Activated B cell treated with CpG ODN at 0.5 μM for 24 hours (primary cell): ENCODE measurements around the gene SLC35E2B. TPM values are rescaled to one million over a fixed set of nuclear protein-coding genes. Genes with fewer than 3 reads are reported as not detected.

Experiments
- ATAC-seq: fragments of 200-7000 bp; cut with Tn5 transposase; one replicate; pipeline ENCODE4 v1.10.0; 2021; ENCODE audit warnings: low read depth, mild to moderate bottlenecking, moderate library complexity
- CTCF ChIA-PET: fragments of 350-600 bp; sonication (Branson Sonifier 250); formaldehyde crosslinking; loops from one replicate; lab custom pipeline; 2021; ENCODE audit warnings: antibody characterized with exemption; lab: Charles Lee
- POLR2A ChIA-PET: fragments of 350-600 bp; sonication (Branson Sonifier 250); formaldehyde crosslinking; loops from one replicate; lab custom pipeline; 2021; ENCODE audit warnings: antibody characterized with exemption; lab: Charles Lee
- DNase-seq: peaks from one replicate; pipeline ENCODE4 v3.0.0; 2022
- H3K27ac Mint-ChIP-seq: one replicate; pipeline ENCODE4 v1.8.0; 2020; ENCODE audit warnings: mixed read lengths
- H3K27me3 Mint-ChIP-seq: one replicate; pipeline ENCODE4 v1.8.0; 2021; ENCODE audit warnings: mixed read lengths
- H3K36me3 Mint-ChIP-seq: one replicate; pipeline ENCODE4 v1.8.0; 2021; ENCODE audit warnings: low read depth, mixed read lengths
- H3K4me1 Mint-ChIP-seq: one replicate; pipeline ENCODE4 v1.8.0; 2021; ENCODE audit warnings: mixed read lengths
- H3K4me3 Mint-ChIP-seq: one replicate; pipeline ENCODE4 v1.8.0; 2020; ENCODE audit warnings: mild to moderate bottlenecking, mixed read lengths
- H3K9me3 Mint-ChIP-seq: one replicate; pipeline ENCODE4 v1.8.0; 2020; ENCODE audit warnings: mixed read lengths
- CTCF ChIP-seq: fragments of 200-600 bp; IDR thresholded peaks from one replicate; pipeline ENCODE4 v1.8.0; 2022; ENCODE audit warnings: antibody characterized with exemption, mild to moderate bottlenecking
- intact Hi-C: fragments of 100-400 bp; cut with micrococcal nuclease; formaldehyde crosslinking; loops from one replicate; pipeline ENCODE4 v1.15.1; 2024
- total RNA-seq: library from RNA; stranded (reverse); gene quantifications from 2 replicates; pipeline ENCODE4 v1.2.3, GENCODE V29; 2022

Gene SLC35E2B
- total RNA-seq, 1 donor from 2014 or later: 54.7 TPM

GRCh38 chr1:1620433-1621139, 72.0 kb downstream of the SLC35E2B start:
- Mint-ChIP-seq H3K9me3 (no peaks in the 10 kb centered on the region), H3K4me1 (peaks cover 6% of the 10 kb centered on the region), H3K36me3 (peaks cover 5% of the 10 kb centered on the region), H3K4me3 (no peak overlapping the region), H3K27me3 (no peaks in the 10 kb centered on the region), H3K27ac (no peak overlapping the region)
- TF ChIP-seq CTCF: no peak
- ChIA-PET POLR2A (interaction anchor here (0.6 to 1.8 kb wide), 2 partner anchors 9 to 118 kb away, joined by 6 read pairs; no protein-coding TSS in a partner anchor), CTCF (no interaction called here)
- no peak for DNase-seq
- intact Hi-C loops: no loop called here
- no peak for ATAC-seq

- DNase-seq (no peak), ATAC-seq (no peak)
- intact Hi-C loops: loop anchor here (5.0 kb wide), 1 partner anchor 57 kb away; no protein-coding TSS in a partner anchor
- Mint-ChIP-seq H3K27ac (no peak overlapping the region), H3K36me3 (peaks cover 6% of the 10 kb centered on the region), H3K27me3 (no peaks in the 10 kb centered on the region), H3K4me1 (peaks cover 8% of the 10 kb centered on the region), H3K9me3 (no peaks in the 10 kb centered on the region), H3K4me3 (no peak overlapping the region)
- CTCF ChIA-PET: no interaction called here
- TF ChIP-seq CTCF: no peak
- POLR2A ChIA-PET: interaction anchor here (1.8 kb wide), 1 partner anchor 10 kb away, joined by 6 read pairs; no protein-coding TSS in a partner anchor
These were observed 72.7 kb downstream of the SLC35E2B start for GRCh38 chr1:1619917-1620361.

- no peak overlapping the region for H3K4me3 Mint-ChIP-seq
- peaks cover 6% of the 10 kb centered on the region for H3K36me3 Mint-ChIP-seq
- H3K27me3 Mint-ChIP-seq: no peaks in the 10 kb centered on the region
- POLR2A ChIA-PET: no interaction called here
- H3K4me1 Mint-ChIP-seq: peaks cover 22% of the 10 kb centered on the region
- CTCF ChIA-PET: no interaction called here
- H3K27ac Mint-ChIP-seq: no peak overlapping the region
- intact Hi-C loops: loop anchor here (5.0 kb wide), 1 partner anchor 59 kb away; no protein-coding TSS in a partner anchor
- ATAC-seq (no peak), DNase-seq (no peak)
- no peak for TF ChIP-seq CTCF
- H3K9me3 Mint-ChIP-seq: no peaks in the 10 kb centered on the region
These were observed 74.1 kb downstream of the SLC35E2B start for GRCh38 chr1:1618396-1619068.

- peaks cover 6% of the 10 kb centered on the region for H3K36me3 Mint-ChIP-seq
- H3K4me1 Mint-ChIP-seq: peaks cover 23% of the 10 kb centered on the region
- peak overlapping the region; percentile 80 for H3K4me3 Mint-ChIP-seq
- H3K9me3 Mint-ChIP-seq: no peaks in the 10 kb centered on the region
- no peak for DNase-seq
- ATAC-seq: no peak
- POLR2A ChIA-PET: interaction anchor here (3.4 kb wide), 1 partner anchor 12 kb away, joined by 35 read pairs; the partner anchor contains the start of gene MMP23B
- intact Hi-C loops: loop anchor here (5.0 kb wide), 1 partner anchor 59 kb away; no protein-coding TSS in a partner anchor
- no peak for TF ChIP-seq CTCF
- H3K27ac Mint-ChIP-seq: no peak overlapping the region
- CTCF ChIA-PET: no interaction called here
- no peaks in the 10 kb centered on the region for H3K27me3 Mint-ChIP-seq
These were observed 74.7 kb downstream of the SLC35E2B start for GRCh38 chr1:1617925-1618324.

GRCh38 chr1:1617516-1617915, 75.1 kb downstream of the SLC35E2B start:
- H3K9me3 Mint-ChIP-seq: no peaks in the 10 kb centered on the region
- ChIA-PET POLR2A (interaction anchor here (3.4 to 3.9 kb wide), 2 partner anchors 12 to 14 kb away, joined by 19 to 35 read pairs; partner anchors contain the start of gene MMP23B), CTCF (no interaction called here)
- H3K4me1 Mint-ChIP-seq: peaks cover 23% of the 10 kb centered on the region
- H3K4me3 Mint-ChIP-seq: peak overlapping the region; percentile 80
- TF ChIP-seq CTCF: no peak
- H3K27me3 Mint-ChIP-seq: no peaks in the 10 kb centered on the region
- peaks cover 6% of the 10 kb centered on the region for H3K36me3 Mint-ChIP-seq
- ATAC-seq (no peak), DNase-seq (no peak)
- intact Hi-C loops: loop anchor here (5.0 kb wide), 1 partner anchor 60 kb away; no protein-coding TSS in a partner anchor
- peak overlapping the region; percentile 59 for H3K27ac Mint-ChIP-seq
